K562 (cell line): Measurements from ENCODE around the gene ZMYM1. TPM values are rescaled to one million over a fixed set of nuclear protein-coding genes. Genes with fewer than 3 reads are reported as not detected.

ENCODE experiments used
- BCL6 ChIP-seq: fragments of 250-450 bp; sonication (Bioruptor Pico); IDR thresholded peaks from 2 replicates; pipeline ENCODE4 v1.4.0; 2020
- CAMTA2 ChIP-seq: fragments of 250-450 bp; sonication (Bioruptor Pico); conservative IDR thresholded peaks from 2 replicates; pipeline ENCODE4 v1.5.1; 2022
- CBX5 ChIP-seq: IDR thresholded peaks from 2 replicates; pipeline ENCODE4 v1.6.1; 2014; ENCODE audit warnings: low read depth, borderline replicate concordance
- CCAR2 ChIP-seq: fragments of 200-400 bp; formaldehyde crosslinking; IDR thresholded peaks from 2 replicates; pipeline ENCODE4 v1.6.1; 2017; ENCODE audit warnings: mild to moderate bottlenecking, low read depth, low read length
- EP300 ChIP-seq: IDR thresholded peaks from 2 replicates; pipeline ENCODE4 v1.6.1; 2012; ENCODE audit warnings: low read length, improper control_type of control experiment
- FOSL1 ChIP-seq: fragments of 200-800 bp; sonication (Bioruptor generic); conservative IDR thresholded peaks from 2 replicates; pipeline ENCODE4 v1.6.1; 2016; ENCODE audit warnings: missing genetic modification characterization, missing compliant biosample characterization
- GATA2 ChIP-seq: sonication (generic); formaldehyde crosslinking; IDR thresholded peaks from 2 replicates; pipeline ENCODE4 v1.4.0; 2020; ENCODE audit warnings: mild to moderate bottlenecking, missing genetic modification reagents
- HBP1 ChIP-seq: fragments of 450-650 bp; formaldehyde crosslinking; IDR thresholded peaks from 2 replicates; pipeline ENCODE4 v1.4.0; 2022; ENCODE audit warnings: missing genetic modification characterization
- HDGF ChIP-seq: fragments of 450-650 bp; IDR thresholded peaks from 2 replicates; pipeline ENCODE4 v1.6.1; 2016
- MCM5 ChIP-seq: fragments of 450-650 bp; IDR thresholded peaks from 2 replicates; pipeline ENCODE4 v1.6.1; 2016; ENCODE audit warnings: low read depth
- MEF2A ChIP-seq: IDR thresholded peaks from 2 replicates; pipeline ENCODE4 v1.6.1; 2011; ENCODE audit warnings: low read depth, mild to moderate bottlenecking, low read length, moderate library complexity; ENCODE audit not compliant: control insufficient read depth
- NFE2 ChIP-seq: IDR thresholded peaks from 2 replicates; pipeline ENCODE4 v1.6.1; 2014; ENCODE audit warnings: antibody characterized with exemption, low read depth
- NFIC ChIP-seq: fragments of 450-650 bp; IDR thresholded peaks from 2 replicates; pipeline ENCODE4 v1.6.1; 2017; ENCODE audit warnings: mild to moderate bottlenecking, inconsistent platforms
- PML ChIP-seq: IDR thresholded peaks from 2 replicates; pipeline ENCODE4 v1.6.1; 2012; ENCODE audit warnings: low read length, inconsistent platforms
- POLR2AphosphoS2 ChIP-seq: IDR thresholded peaks from 2 replicates; pipeline ENCODE4 v1.6.1; 2012; ENCODE audit warnings: low read length, improper control_type of control experiment
- SMAD4 ChIP-seq: fragments of 250-450 bp; sonication (Bioruptor Pico); conservative IDR thresholded peaks from 2 replicates; pipeline ENCODE4 v1.8.0; 2021; ENCODE audit warnings: inconsistent platforms, mild to moderate bottlenecking, moderate library complexity
- SMARCE1 ChIP-seq: fragments of 450-650 bp; IDR thresholded peaks from 2 replicates; pipeline ENCODE4 v1.7.1; 2016; ENCODE audit warnings: mild to moderate bottlenecking
- SNRNP70 ChIP-seq: fragments of 200-400 bp; formaldehyde crosslinking; optimal IDR thresholded peaks from 2 replicates; pipeline ENCODE3; 2017; ENCODE audit warnings: low read depth, low read length
- THRB ChIP-seq: fragments of 450-650 bp; formaldehyde crosslinking; conservative IDR thresholded peaks from 2 replicates; pipeline ENCODE4 v1.4.0; 2022; ENCODE audit warnings: mild to moderate bottlenecking, missing genetic modification characterization
- TRIM24 ChIP-seq, 2 experiments: fragments of 450-650 bp; IDR thresholded peaks; 2 replicates each; pipeline ENCODE4 v1.6.1; 2016
- ZBTB5 ChIP-seq: fragments of 450-650 bp; IDR thresholded peaks from 2 replicates; pipeline ENCODE4 v1.6.1; 2017; ENCODE audit warnings: antibody characterized with exemption
- ZNF41 ChIP-seq: fragments of 250-450 bp; sonication (Bioruptor Pico); conservative IDR thresholded peaks from 2 replicates; pipeline ENCODE4 v1.4.0; 2020; ENCODE audit warnings: mild to moderate bottlenecking
- ZNF551 ChIP-seq: fragments of 250-450 bp; sonication (Bioruptor Pico); IDR thresholded peaks from 2 replicates; pipeline ENCODE4 v1.5.0; 2021; ENCODE audit warnings: mild to moderate bottlenecking, moderate library complexity
- polyA plus RNA-seq, 8 experiments: library from polyadenylated mRNA; depleted of rRNA in 4 of 8; stranded (reverse) in 5 of 8; unstranded in 3 of 8; fragments of >200 nt; fragmentation: Nextera tagmentation in 2 of 8; fragmentation: Illumina TruSeq in 1 of 8; extraction: Ambion mirVana in 2 of 8; extraction: Trizol in 1 of 8; gene quantifications; 2 replicates each; pipeline versions ENCODE4 v1.2.1 to v1.2.3, GENCODE V29; 2011 to 2014; ENCODE audit warnings: inconsistent platforms in 1 of 8, missing spikeins in 1 of 8
- total RNA-seq, 7 experiments: library from RNA; depleted of rRNA in 6 of 7; stranded (reverse); fragments of >200 nt in 6 of 7; fragmentation: Illumina TruSeq in 2 of 7; extraction: Trizol in 2 of 7; gene quantifications; 2 replicates each; pipeline versions ENCODE4 v1.2.1 to v1.2.3, GENCODE V29; 2011 to 2021; ENCODE audit warnings: low replicate concordance in 1 of 7
- TF ChIP-seq, protein P1 (sequence below): fragments of 450-650 bp; conservative IDR thresholded peaks from 2 replicates; pipeline ENCODE4 v1.6.1; 2016; ENCODE audit warnings: missing genetic modification characterization, low read depth, mild to moderate bottlenecking, control low read depth, missing compliant biosample characterization
- TF ChIP-seq, protein P2 (sequence below): IDR thresholded peaks from 2 replicates; pipeline ENCODE4 v1.6.1; 2012; ENCODE audit warnings: low read depth, low read length, improper control_type of control experiment, borderline replicate concordance

ZMYM1 gene
- total and polyA plus RNA-seq, 9 of the 15 experiments (the other 6 are each of a cell fraction or from before 2014, with no cell fraction given), result 7.5 to 25.4 (median 15.8) TPM

- TF ChIP-seq HBP1, result peak; percentile 89; the same call in 1 of the 2 replicates
- 0 out of 2 replicates have a peak, but pooled peaks have one; percentile 51 for TF ChIP-seq ZNF41 (CRISPR knock-in tag)
- no peak for TF ChIP-seq NFE2
- peak; percentile 98 for TF ChIP-seq TRIM24 (IDR thresholded peaks at IDR 0.05)
- no peak for TF ChIP-seq CBX5
- TF ChIP-seq, protein P1, sequence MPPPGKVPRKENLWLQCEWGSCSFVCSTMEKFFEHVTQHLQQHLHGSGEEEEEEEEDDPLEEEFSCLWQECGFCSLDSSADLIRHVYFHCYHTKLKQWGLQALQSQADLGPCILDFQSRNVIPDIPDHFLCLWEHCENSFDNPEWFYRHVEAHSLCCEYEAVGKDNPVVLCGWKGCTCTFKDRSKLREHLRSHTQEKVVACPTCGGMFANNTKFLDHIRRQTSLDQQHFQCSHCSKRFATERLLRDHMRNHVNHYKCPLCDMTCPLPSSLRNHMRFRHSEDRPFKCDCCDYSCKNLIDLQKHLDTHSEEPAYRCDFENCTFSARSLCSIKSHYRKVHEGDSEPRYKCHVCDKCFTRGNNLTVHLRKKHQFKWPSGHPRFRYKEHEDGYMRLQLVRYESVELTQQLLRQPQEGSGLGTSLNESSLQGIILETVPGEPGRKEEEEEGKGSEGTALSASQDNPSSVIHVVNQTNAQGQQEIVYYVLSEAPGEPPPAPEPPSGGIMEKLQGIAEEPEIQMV (tag), result no peak
- TF ChIP-seq GATA2 (CRISPR knock-in tag), result peak; percentile 49
- peak; percentile 60; the same call in 1 of the 2 replicates for TF ChIP-seq SMAD4
- no peak for TF ChIP-seq BCL6 (CRISPR knock-in tag)
- no peak for TF ChIP-seq MCM5
- peak; percentile 83 for TF ChIP-seq PML
- TF ChIP-seq CAMTA2, result no peak
- TF ChIP-seq, protein P2, sequence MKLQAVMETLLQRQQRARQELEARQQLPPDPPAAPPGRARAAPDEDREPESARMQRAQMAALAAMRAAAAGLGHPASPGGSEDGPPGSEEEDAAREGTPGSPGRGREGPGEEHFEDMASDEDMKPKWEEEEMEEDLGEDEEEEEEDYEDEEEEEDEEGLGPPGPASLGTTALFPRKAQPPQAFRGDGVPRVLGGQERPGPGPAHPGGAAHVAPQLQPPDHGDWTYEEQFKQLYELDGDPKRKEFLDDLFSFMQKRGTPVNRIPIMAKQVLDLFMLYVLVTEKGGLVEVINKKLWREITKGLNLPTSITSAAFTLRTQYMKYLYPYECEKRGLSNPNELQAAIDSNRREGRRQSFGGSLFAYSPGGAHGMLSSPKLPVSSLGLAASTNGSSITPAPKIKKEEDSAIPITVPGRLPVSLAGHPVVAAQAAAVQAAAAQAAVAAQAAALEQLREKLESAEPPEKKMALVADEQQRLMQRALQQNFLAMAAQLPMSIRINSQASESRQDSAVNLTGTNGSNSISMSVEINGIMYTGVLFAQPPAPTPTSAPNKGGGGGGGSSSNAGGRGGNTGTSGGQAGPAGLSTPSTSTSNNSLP, result no peak
- TF ChIP-seq CCAR2, result no peak
- peak; percentile 97 for TF ChIP-seq THRB (CRISPR knock-in tag)
- TF ChIP-seq SMARCE1, result peak; percentile 99
- 0 out of 2 replicates have a peak, but pooled peaks have one; percentile 46 for TF ChIP-seq ZBTB5
- TF ChIP-seq MEF2A, result no peak
- no peak for TF ChIP-seq SNRNP70
- TF ChIP-seq NFIC, result peak; percentile 90
- no peak for TF ChIP-seq POLR2AphosphoS2
- TF ChIP-seq FOSL1 (tag), result peak; percentile 58; the same call in 1 of the 2 replicates
- TF ChIP-seq EP300, result peak; percentile 77
- no peak for TF ChIP-seq ZNF551 (CRISPR knock-in tag)
- no peak for TF ChIP-seq HDGF
Observed at GRCh38 chr1:35136780-35137179, 57.6 kb downstream of the ZMYM1 start (continued).
